GM19468 (cell line): ENCODE results near the gene MNAT1.
"Not testable (repeated sequence)": the region's sequence is repeated elsewhere in the genome, so short reads cannot be mapped to it uniquely, and the experiment has no call there.

ENCODE experiments used
- ATAC-seq: cut with Tn5 transposase; IDR thresholded peaks from one replicate; pipeline ENCODE4 v1.9.1; 2021; ENCODE audit warnings: mild to moderate bottlenecking, moderate library complexity, moderate number of reproducible peaks; ENCODE audit not compliant: unreplicated experiment; ENCODE audit errors: extremely low read depth

The MNAT1 gene

DNA sequence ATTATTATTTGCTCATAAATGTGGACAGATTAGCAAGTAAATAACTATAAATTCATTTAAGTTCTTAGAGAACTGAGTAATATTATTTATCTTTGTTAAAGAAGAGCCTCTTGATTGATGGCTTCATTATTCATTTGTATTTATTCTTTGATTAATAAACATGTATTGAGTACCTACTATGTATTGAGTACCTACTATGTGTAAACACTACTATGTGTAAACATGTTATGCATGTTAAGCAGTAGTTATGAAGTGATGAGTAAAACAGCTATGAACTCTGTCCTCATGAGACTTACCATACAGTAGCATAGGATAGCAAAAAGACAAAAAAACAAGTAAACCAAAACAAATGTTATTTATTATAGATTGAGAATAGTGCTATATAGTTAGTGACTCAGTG lies 61.9 kb downstream of the MNAT1 start:
- ATAC-seq, result no peak

DNA sequence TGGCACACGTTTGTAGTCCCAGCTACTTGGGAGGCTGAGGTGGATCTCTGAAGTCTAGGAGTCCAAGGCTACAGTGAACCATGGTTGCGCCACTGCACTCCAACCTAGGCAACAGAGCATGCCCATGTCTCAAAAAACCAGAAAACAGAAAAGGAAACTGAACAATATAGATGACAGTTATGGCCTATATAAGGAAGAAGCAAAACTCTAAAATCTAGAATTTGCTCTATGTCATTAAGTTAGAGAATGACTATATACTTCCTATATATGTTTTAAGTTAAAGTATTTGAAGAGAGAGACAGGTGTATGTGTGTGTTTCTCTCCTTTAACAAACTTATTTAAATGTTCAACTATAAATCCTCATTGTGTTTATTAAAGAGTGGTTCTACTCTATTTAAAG lies 65.8 kb downstream of the MNAT1 start:
- ATAC-seq, result no peak

DNA sequence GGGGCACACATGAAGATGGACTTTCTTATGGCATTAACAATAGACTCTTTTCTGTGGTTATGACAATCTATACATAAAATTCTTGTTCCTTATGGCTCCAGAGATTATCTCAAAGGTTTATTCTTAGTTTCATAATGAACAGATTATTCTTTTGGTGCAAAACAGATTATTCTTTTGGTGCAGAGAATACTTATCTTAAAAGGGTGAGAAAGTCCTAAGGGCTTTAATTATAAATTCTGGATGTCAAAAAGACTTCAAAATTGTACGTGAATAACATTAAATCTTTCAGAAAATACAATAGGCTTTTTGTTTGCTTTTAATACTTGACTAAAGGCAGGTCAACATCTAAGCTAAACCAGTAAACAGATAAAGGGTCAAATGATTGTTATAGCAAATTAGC lies 69.3 kb downstream of the MNAT1 start:
- ATAC-seq, result no peak

DNA sequence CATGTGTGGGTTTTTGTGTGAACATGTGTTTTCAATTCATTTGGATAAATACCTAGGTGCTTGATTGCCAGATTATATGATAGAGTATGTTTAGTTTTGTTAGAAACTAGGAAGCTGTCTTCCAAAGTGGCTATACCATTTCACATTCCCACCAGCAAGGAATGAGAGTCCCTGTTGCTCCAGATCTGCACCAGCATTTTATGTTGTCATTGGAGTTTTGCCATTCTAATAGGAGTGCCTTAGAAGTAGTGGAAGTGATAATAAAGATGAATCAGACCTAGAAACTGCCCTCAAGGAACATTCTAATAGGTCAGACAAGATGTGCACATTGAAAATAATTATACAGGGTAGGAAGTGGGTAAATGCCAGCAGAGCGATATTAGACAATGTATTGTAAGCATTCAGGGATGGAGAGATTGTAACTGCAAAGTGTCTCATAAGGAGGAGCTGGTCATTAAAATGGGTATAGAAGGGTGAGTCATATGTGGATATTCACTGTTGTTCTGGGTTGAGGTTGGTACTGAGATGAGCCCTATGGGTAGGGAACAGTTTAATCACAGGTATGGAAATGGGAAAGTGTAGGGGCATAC lies 71.4 kb downstream of the MNAT1 start:
- ATAC-seq, result no peak

DNA sequence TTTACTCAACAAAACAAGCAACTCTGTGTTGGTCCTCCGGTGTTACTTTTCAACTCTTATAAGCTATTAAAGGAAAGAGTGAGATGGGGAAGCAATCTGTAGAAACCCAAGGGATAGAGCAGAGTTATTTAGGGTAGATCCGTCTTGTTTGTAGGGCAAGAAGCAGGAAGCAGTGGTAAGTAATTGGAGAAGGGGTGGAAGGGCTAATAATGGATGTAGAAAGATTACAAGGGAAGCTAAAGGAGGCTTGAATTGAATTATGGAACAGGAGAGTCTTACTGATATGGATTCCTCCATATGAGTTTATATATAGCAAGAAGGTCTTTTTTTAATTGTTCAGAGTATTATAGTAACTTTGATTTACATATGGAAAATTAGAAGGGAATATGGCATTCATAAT lies 72.7 kb downstream of the MNAT1 start:
- no peak for ATAC-seq

DNA sequence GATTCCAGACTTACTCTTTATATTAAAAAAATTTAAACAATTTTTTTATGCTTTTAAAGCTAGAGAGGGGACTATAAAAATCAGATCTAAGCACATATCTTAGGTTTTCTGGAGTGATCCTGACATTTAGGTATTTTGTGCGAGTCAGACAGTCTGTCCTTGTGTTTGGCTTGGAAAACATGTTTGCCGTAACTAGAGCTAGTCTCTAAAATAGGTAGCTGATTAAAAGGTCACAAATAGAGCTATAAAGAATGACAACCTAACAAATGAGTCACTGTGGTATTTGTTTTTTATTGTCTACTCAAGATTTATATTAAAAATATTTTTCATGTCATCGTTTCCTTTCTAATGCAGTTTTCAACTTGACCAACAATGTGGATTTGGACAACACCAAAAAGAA lies 73.4 kb downstream of the MNAT1 start:
- ATAC-seq, result no peak

DNA sequence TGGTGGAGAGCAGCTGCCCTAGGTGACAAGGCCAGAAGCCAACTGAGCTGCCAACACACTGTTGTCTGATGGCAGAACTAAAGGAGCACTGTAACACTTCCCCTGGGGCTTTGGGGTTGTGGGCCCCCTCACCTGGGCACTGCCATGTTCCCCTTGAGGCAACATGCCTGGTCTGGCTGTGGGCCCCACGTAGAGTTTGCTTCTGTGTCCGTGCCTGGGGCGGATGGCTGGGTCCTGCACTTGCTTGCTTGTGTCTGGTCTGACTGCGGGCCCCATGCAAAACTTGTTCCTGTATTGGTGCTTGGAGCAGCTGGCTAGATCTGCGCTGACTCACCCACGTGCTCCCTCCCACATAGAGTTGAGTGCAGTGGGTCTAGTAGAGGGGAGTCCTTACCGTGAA lies 78.4 kb downstream of the MNAT1 start:
- no peak for ATAC-seq

DNA sequence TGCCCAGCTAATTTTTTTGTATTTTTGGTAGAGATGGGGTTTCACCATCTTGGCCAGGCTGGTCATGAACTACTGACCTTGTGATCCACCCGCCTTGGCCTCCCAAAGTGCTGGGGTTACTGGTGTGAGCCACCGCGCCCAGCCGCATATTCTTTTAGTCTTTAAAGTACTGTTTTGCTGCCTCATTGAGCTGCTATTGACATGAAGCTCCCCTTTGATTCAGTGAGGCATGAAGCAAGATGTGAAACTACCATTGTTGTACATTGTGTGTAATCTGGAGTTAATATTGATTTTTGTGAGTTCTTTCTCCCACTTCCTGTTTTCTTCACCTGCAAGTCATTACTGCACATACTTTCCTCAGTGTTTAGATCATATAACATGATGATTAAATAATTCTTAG lies 80.8 kb downstream of the MNAT1 start:
- ATAC-seq, result peak; percentile 75

DNA sequence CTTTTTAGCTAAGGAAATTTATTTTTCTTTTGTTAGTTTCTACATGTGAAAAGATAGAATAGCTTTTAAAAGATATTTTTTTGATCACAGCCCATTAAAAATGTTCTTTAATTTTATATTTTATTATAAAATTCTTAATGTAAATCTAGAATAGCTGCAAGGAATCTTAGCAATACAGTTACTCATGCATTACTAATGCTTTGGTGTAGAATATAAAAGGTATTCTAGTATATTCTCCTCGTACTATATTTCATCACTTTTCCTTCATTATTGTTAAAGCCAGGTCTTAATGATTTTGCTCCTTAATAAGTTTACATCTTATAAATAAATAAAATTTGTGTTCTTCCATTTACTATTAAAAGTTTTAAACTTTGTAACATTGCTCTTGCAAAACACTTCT lies 82.6 kb downstream of the MNAT1 start:
- ATAC-seq, result no peak

DNA sequence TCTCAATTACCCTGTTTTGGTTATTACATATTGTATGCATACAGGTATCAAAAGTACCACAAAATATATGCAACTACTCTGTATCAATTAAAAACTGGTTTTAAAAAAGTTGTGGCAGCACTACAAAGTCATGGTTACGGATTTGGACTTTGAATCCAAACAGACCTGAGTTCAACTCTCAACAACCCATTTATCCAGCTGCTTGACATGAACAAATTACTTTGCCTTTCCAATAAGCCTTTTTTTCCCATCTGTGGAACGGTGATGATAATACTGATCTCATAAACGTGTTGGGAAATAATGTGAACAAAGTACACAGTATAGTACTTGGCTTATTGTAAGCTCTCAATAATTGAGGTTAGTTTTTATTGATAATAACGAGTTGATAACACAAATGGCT lies 85.0 kb downstream of the MNAT1 start:
- ATAC-seq, result no peak

DNA sequence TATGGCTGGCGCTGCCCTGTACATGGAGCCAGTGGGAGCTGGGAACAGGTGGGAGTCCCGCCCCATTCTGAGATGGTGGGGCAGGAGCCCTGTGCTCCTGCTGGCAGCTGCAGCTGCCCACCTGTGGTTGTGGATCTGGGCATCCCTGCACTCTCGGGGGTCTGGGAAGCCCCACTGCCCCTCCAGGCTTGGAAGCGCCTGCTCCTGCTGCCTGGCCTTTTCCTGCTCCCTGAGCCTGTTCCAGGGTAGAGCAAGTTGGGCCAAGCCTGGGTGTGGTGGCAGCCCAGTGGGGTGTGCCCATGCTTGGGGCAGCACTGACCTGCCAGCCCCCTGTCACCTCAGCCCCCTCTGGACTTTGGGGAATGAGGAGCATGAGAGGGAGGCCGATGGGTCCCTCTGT lies 104.0 kb downstream of the MNAT1 start:
- ATAC-seq, result no peak

DNA sequence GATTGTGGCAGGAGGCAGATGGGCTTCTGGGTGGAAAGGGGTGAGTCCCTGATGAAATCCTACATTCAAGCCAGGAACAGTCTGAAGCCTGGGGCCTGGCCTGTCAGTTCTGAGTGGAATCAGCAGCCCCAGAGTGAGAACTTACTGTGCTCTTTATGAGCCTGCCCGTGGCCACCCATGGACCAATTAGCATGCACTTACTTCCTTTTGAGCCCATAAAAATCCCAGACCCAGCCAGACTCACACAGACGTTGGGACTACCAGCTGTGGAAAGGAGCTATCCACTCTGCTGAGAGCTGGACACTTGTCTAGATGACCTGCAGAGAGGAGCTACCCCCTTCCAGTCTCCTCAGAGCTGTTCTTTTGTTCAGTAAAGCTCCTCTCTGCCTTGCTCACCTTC lies 104.5 kb downstream of the MNAT1 start:
- ATAC-seq, result no peak

DNA sequence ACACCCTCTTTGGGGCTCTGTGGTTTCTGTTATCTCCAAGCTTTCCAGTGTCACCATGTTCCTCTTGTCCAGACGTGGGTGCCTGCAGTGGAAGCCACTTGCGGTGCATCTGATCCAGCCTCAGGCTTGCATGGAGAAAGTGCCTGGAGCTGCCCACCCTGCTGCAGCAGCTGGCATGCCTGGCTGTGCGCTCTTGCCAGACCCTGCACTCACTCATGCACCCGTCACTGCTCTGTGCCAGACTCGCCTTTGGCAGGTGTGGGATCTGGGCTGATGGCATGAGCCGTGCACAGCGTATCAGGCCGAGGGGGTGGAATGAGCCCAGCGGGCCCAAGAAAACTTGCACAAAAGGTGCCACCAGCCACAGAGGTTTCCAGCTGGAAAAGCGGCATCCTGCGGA lies 105.1 kb downstream of the MNAT1 start:
- ATAC-seq, result no peak

DNA sequence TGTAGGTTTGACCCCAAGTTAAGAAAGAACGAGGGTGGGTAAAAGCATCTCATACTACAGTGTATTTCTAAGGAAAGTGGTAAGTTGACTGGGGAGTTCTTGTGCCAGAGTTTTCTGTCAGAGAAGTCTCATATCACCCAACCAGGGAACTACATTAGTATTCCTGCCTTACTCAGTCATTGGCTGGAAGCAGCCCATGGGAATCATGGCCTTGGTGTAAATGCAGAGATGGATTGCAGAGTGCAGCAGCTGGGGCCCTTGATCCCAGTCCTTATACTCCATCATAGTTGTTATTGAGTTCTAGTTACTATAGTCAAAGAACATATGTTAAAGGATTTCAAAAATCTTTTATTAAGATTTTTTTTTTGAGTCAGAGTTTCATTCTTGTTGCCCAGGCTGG lies 105.8 kb downstream of the MNAT1 start:
- ATAC-seq, result no peak

DNA sequence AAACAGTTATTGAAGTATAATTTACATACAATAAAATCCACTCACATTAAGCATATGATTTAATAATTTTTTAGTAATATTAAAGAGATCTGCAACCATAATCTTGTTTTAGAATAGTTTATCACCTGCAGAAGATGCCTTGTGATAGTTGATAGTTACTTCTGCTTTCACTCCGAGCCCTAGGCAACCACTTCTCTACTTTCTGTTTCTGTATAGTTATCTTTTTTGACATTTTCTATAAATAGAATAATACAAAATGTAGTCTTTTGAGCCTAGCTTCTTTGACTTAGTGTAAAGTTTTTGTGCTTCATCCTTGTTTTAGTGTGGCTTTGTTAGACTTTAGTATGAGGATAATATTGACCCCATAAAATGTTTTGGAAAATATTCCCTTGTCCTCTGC lies 111.0 kb downstream of the MNAT1 start:
- peak; percentile 86 for ATAC-seq

DNA sequence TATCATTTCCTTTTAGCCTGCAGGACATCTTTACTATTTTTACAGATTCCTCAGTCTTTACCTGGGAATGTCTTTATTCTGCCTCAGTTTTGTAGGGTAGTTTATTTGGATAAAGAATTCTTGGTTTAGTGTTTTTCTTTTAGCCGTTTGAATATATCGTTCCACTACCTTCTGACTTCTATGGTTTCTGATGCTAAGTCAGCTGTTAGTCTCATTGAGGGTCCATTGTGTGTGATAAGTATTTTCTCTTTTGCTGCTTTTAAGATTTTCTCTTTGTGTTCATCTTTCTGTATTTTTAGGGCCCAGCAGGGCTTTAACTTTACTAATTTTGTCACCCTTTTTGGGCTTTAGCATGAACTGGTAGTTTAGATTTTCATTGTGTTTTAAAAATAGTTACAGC lies 113.5 kb downstream of the MNAT1 start:
- ATAC-seq, result no peak

DNA sequence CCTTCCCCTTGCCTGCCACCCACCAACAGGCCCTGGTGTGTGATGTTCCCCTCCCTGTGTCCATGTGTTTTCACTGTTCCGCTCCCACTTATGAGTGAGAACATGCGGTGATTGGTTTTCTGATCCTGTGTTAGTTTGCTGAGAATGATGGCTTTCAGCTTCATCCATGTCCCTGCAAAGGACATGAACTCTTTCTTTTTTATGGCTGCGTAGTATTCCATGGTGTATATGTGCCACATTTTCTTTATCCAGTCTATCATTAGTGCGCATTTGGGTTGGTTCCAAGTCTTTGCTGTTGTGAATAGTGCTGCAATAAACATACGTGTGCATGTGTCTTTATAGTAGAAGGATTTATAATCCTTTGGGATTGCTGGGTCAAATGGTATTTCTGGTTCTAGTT lies 117.1 kb downstream of the MNAT1 start:
- not testable (repeated sequence) for ATAC-seq

DNA sequence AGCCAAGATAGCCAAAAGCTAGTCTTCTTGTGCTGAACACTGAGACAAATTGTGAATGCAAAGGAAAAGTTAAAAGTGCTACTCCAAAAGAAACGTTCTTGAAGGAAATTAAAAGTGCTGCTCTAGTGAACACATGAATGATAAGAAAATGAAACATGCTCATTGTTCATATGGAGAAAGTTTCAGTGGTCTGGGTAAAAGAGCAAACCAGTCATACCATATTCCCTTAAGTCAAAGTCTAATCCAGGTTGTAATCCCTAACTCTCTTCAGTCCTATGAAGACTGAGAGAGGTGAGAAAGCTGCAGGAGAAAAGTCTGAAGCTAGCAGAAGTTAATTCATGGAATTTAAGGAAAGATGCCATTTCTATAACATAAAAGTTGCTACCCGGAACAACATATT lies 121.5 kb downstream of the MNAT1 start:
- ATAC-seq, result no peak

DNA sequence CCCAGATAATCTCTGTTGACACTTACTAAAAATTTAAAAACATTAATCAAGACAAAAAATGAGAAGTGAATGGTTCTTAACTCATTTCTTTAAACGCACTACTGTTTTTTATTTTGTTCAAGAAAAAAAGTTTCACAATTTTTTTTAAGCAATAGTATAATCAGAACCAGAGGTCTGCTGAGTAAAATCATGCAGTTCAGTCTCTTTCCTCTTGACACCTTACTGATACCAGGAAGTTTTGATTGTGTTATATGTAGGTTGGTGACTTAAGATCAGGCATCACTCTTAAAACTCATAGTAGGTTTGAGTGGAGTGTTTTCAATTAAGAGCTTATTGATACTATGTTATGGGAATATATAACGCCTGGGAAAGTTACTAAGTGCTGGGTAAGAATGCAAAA lies 125.0 kb downstream of the MNAT1 start:
- ATAC-seq, result no peak

DNA sequence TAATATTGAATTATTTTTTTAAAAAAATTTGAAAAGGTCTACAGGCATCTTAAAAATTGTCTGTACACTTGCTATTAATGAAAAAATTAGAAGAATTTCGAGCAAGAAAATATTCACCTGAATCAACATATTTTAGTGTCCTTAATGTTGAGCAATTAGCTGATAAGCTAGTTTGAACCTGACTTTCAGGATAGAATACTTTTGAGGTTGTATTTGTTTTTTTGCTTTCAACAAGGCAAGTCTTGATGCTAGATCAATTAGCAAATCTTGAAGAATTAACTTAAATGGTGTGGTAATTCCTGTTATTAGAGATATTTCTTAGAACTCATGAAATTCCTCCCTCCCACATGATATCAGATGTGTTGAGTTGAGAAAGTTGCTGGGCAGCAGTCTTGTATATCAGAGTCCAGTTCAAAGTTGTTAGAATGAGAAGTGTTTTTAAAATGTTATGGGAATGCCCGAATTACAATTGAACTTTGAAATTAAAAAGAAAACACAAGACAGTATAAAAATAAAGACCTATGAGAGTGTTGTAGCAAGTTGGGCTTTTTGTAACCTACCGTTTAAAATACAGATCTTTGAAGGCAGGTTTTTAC lies 127.1 kb downstream of the MNAT1 start:
- ATAC-seq, result no peak

DNA sequence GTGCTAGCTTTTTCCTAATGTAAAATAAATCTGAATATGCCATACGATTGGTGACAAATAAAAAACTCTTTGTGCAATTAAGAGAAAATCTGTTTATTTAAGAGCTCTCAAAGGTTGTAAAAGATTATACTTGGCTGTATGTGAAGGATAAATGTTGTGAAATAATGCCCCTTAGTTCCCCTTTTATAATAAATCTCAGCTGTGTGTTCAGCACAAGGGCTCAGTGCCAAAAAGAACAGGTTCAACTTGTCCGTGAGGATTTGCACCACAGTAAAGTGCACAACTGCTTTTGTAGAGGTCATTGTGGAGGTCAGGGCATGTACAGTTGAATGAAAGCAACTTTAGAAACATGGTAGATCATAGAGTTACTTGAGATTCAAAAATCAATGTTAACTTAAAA lies 127.7 kb downstream of the MNAT1 start:
- no peak for ATAC-seq

DNA sequence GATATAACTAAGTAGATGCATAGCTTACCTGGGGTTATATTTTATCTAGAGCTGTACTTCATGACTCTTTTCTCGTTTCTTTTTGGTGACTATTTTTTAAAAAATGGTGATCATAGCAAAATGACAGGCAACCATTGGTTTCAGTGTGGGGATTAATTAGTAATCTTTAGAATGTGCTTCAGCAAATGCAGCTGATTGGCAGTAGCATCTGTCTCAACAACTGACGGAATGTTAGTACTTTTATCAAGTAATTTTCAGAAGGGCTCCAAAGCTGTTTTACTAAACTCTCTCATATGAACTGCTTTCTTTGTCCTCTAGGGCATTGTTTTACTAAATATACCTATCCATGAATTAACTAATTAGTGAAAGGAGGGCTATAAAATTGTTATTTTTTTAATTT lies 128.7 kb downstream of the MNAT1 start:
- no peak for ATAC-seq
